ENCODE measurements around the gene ELMO1. TPM values are rescaled to one million over a fixed set of nuclear protein-coding genes. Genes with fewer than 3 reads are reported as not detected.

The ELMO1 gene
- total RNA-seq, 1 experiment from 2014 or later: 1.1 TPM

DNA sequence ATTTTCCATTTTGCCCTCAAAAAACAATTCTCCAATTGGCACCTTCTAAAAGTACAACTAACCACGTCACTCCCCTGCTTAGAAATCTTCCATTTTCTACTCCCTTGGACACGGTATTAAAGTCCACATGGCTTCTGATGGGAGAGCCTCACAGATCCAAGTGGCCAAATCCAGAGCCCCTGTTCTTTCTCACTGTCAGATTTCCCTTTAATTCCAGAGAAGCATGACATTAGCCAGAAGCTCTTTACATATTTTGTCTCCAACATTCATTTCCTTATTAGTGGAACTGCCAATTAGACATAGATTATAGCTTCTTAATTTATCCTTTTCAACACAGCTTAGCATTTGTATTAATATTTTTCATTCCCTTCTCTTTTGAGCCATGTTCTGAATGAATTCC is 118.7 kb downstream of the ELMO1 start:
- BruUV-seq (replicated peaks): no TSS peak

DNA sequence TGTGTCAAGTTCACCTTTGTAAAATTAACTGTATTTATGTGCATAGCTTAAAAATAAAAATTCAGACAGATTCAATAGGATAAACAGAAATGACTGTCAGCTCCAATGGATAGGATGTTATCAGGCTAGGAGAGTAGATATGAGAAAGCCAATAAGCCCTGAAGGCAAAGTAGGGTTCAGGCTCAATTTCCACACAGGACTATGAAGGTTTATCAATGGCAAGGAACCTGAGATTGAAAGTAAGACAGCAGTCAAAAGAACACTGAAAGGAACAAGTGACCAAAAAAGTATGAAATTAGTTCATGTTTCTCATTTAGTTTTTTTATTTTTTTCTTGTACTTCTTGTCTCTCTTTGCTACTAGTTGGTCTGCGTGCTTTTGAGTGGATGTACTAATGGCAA is 121.4 kb downstream of the ELMO1 start:
- Histone ChIP-seq H3K27me3 (ENCODE audit: insufficient read depth, low read length) (peaks cover 57% of the 10 kb centered on the region), H4K20me1 (ENCODE audit: insufficient read depth) (no peaks in the 10 kb centered on the region), H3K9ac (ENCODE audit: low read length) (no peak overlapping the region), H3K4me3 (replicated peaks in 1 of 2; ENCODE audit: low read depth in 1 of 2, low read length in 2 of 2) (no peak overlapping the region), H3K27ac (ENCODE audit: low read depth, low read length) (no peak overlapping the region), H3K4me1 (ENCODE audit: control insufficient read depth in 1 of 2, insufficient read depth in 2 of 2, low read length in 2 of 2) (no peaks in the 10 kb centered on the region), H2AFZ (ENCODE audit: low read depth, low read length, poor library complexity, severe bottlenecking) (no peak overlapping the region), H3K36me3 (ENCODE audit: control insufficient read depth in 1 of 2, insufficient read depth in 2 of 2, low read length in 2 of 2) (no peaks in the 10 kb centered on the region), H3K4me2 (ENCODE audit: low read length) (no peak overlapping the region), H3K79me2 (ENCODE audit: insufficient read depth, low read length) (no peaks in the 10 kb centered on the region), H3K9me2 (ENCODE audit: insufficient read depth) (no peaks in the 10 kb centered on the region), H3K9me3 (ENCODE audit: control insufficient read depth in 1 of 2, insufficient read depth in 1 of 2, low read depth in 1 of 2, low read length in 2 of 2) (no peaks in the 10 kb centered on the region)
- no peak for ATAC-seq
- no peak for DNase-seq (ENCODE audit: low read depth, low spot score)
- BruUV-seq (replicated peaks): no TSS peak
- intact Hi-C loops (cut with micrococcal nuclease): no loop called here
- ChIA-PET CTCF (no interaction called here), RAD21 (ENCODE audit: low non-redundant PET in 1 of 2, low total read pairs in 2 of 2, uncharacterized antibody in 2 of 2, unreplicated experiment in 2 of 2) (no interaction called here), POLR2A (no interaction called here)
- TF ChIP-seq EGR1 (IDR thresholded peaks at IDR 0.05; ENCODE audit: low read depth) (no peak), SP1 (IDR thresholded peaks at IDR 0.05; ENCODE audit: low read depth) (no peak), JUND (IDR thresholded peaks at IDR 0.05) (no peak), ZNF274 (IDR thresholded peaks at IDR 0.05; ENCODE audit: low read depth, low read length) (no peak), CEBPB (IDR thresholded peaks at IDR 0.05; ENCODE audit: low read depth) (no peak), CBX3 (IDR thresholded peaks at IDR 0.05; ENCODE audit: low read depth) (no peak), SIN3A (IDR thresholded peaks at IDR 0.05; ENCODE audit: low read depth) (no peak), POLR2AphosphoS5 (IDR thresholded peaks at IDR 0.05; ENCODE audit: low read depth, low read length) (no peak), EZH2 (IDR thresholded peaks at IDR 0.05) (no peak), RAD21 (IDR thresholded peaks at IDR 0.05; ENCODE audit: low read depth) (no peak)
- TF ChIP-seq, protein P1, sequence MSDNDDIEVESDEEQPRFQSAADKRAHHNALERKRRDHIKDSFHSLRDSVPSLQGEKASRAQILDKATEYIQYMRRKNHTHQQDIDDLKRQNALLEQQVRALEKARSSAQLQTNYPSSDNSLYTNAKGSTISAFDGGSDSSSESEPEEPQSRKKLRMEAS (IDR thresholded peaks at IDR 0.05): no peak
- TF ChIP-seq, protein P2, sequence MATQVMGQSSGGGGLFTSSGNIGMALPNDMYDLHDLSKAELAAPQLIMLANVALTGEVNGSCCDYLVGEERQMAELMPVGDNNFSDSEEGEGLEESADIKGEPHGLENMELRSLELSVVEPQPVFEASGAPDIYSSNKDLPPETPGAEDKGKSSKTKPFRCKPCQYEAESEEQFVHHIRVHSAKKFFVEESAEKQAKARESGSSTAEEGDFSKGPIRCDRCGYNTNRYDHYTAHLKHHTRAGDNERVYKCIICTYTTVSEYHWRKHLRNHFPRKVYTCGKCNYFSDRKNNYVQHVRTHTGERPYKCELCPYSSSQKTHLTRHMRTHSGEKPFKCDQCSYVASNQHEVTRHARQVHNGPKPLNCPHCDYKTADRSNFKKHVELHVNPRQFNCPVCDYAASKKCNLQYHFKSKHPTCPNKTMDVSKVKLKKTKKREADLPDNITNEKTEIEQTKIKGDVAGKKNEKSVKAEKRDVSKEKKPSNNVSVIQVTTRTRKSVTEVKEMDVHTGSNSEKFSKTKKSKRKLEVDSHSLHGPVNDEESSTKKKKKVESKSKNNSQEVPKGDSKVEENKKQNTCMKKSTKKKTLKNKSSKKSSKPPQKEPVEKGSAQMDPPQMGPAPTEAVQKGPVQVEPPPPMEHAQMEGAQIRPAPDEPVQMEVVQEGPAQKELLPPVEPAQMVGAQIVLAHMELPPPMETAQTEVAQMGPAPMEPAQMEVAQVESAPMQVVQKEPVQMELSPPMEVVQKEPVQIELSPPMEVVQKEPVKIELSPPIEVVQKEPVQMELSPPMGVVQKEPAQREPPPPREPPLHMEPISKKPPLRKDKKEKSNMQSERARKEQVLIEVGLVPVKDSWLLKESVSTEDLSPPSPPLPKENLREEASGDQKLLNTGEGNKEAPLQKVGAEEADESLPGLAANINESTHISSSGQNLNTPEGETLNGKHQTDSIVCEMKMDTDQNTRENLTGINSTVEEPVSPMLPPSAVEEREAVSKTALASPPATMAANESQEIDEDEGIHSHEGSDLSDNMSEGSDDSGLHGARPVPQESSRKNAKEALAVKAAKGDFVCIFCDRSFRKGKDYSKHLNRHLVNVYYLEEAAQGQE (IDR thresholded peaks at IDR 0.05; ENCODE audit: low read depth): no peak
- TF ChIP-seq, protein P3, sequence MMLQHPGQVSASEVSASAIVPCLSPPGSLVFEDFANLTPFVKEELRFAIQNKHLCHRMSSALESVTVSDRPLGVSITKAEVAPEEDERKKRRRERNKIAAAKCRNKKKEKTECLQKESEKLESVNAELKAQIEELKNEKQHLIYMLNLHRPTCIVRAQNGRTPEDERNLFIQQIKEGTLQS (IDR thresholded peaks at IDR 0.05): no peak

More for the DNA sequence above, 118.7 kb downstream of the ELMO1 start:
- no peak overlapping the region for H3K9ac ChIP-seq (ENCODE audit: low read length)
- POLR2A ChIA-PET: no interaction called here
- H3K4me1 ChIP-seq (ENCODE audit: control insufficient read depth in 1 of 2, insufficient read depth in 2 of 2, low read length in 2 of 2): no peaks in the 10 kb centered on the region
- peaks cover 58% of the 10 kb centered on the region for H3K27me3 ChIP-seq (ENCODE audit: insufficient read depth, low read length)
- no peaks in the 10 kb centered on the region for H3K9me2 ChIP-seq (ENCODE audit: insufficient read depth)
- no peak overlapping the region for H3K27ac ChIP-seq (ENCODE audit: low read depth, low read length)
- H3K36me3 ChIP-seq (ENCODE audit: control insufficient read depth in 1 of 2, insufficient read depth in 2 of 2, low read length in 2 of 2): no peaks in the 10 kb centered on the region
- no peaks in the 10 kb centered on the region for H4K20me1 ChIP-seq (ENCODE audit: insufficient read depth)
- H3K4me2 ChIP-seq (ENCODE audit: low read length): no peak overlapping the region
- TF ChIP-seq SP1 (IDR thresholded peaks at IDR 0.05; ENCODE audit: low read depth) (no peak), ZFX (IDR thresholded peaks at IDR 0.05) (no peak), RAD21 (IDR thresholded peaks at IDR 0.05; ENCODE audit: low read depth) (no peak), SIN3A (IDR thresholded peaks at IDR 0.05; ENCODE audit: low read depth) (no peak), JUND (IDR thresholded peaks at IDR 0.05) (no peak), ELF1 (IDR thresholded peaks at IDR 0.05; ENCODE audit: borderline replicate concordance, low read depth) (no peak), EZH2phosphoT487 (IDR thresholded peaks at IDR 0.05; ENCODE audit: borderline replicate concordance) (no peak), TCF7L2 (IDR thresholded peaks at IDR 0.05; ENCODE audit: borderline replicate concordance, extremely low read depth, insufficient read depth, insufficient read length) (no peak)
- TF ChIP-seq, protein P3 (IDR thresholded peaks at IDR 0.05): no peak
- H3K4me3 ChIP-seq (replicated peaks in 1 of 2; ENCODE audit: low read depth in 1 of 2, low read length in 2 of 2): no peak overlapping the region
- ATAC-seq (no peak), DNase-seq (ENCODE audit: low read depth, low spot score) (no peak)
- RAD21 ChIA-PET (ENCODE audit: low non-redundant PET in 1 of 2, low total read pairs in 2 of 2, uncharacterized antibody in 2 of 2, unreplicated experiment in 2 of 2): no interaction called here
- H3K9me3 ChIP-seq (ENCODE audit: control insufficient read depth in 1 of 2, insufficient read depth in 1 of 2, low read depth in 1 of 2, low read length in 2 of 2): no peaks in the 10 kb centered on the region
- intact Hi-C loops (cut with micrococcal nuclease): no loop called here
- no peaks in the 10 kb centered on the region for H3K79me2 ChIP-seq (ENCODE audit: insufficient read depth, low read length)
- CTCF ChIA-PET: no interaction called here
- H2AFZ ChIP-seq (ENCODE audit: low read depth, low read length, poor library complexity, severe bottlenecking): no peak overlapping the region
